Measurements from ENCODE around the gene GGTLC1. TPM values are rescaled to one million over a fixed set of nuclear protein-coding genes. Genes with fewer than 3 reads are reported as not detected.

The GGTLC1 gene
- total and polyA plus RNA-seq, 2 of the 8 experiments (the other 6 are each of a cell fraction or from before 2014, with no cell fraction given), result not detected

DNA sequence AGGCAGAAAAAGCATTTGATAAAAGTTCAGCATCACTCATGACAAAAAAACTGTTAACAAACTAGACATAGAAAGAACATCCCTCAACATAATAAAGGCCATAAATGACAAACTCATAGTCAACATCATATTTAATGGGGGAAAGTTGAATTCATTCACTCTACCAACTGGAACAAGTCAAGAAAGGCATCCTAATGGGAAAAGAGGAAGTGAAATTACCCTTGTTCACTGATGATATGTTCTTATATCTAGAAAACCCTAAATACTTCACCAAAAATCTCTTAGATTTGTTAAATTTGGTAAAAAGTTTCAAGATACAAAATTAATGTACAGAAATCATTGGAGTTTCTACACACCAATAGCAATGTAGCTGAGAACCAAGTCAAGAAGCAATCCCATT is 48.9 kb downstream of the GGTLC1 start (continued):
- TF ChIP-seq, protein P1, sequence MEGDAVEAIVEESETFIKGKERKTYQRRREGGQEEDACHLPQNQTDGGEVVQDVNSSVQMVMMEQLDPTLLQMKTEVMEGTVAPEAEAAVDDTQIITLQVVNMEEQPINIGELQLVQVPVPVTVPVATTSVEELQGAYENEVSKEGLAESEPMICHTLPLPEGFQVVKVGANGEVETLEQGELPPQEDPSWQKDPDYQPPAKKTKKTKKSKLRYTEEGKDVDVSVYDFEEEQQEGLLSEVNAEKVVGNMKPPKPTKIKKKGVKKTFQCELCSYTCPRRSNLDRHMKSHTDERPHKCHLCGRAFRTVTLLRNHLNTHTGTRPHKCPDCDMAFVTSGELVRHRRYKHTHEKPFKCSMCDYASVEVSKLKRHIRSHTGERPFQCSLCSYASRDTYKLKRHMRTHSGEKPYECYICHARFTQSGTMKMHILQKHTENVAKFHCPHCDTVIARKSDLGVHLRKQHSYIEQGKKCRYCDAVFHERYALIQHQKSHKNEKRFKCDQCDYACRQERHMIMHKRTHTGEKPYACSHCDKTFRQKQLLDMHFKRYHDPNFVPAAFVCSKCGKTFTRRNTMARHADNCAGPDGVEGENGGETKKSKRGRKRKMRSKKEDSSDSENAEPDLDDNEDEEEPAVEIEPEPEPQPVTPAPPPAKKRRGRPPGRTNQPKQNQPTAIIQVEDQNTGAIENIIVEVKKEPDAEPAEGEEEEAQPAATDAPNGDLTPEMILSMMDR (IDR thresholded peaks at IDR 0.05; ENCODE audit: control extremely low read depth in 1 of 3, insufficient read depth in 1 of 3, low read depth in 1 of 3, low read length in 3 of 3), result no peak
- TF ChIP-seq KDM1A (IDR thresholded peaks at IDR 0.05; ENCODE audit: borderline replicate concordance, low read length), result no peak
- TF ChIP-seq BRCA1 (IDR thresholded peaks at IDR 0.05; ENCODE audit: low read depth, low read length), result no peak
- no peak for TF ChIP-seq CREB1 (IDR thresholded peaks at IDR 0.05)
- TF ChIP-seq POU5F1 (IDR thresholded peaks at IDR 0.05; ENCODE audit: low read depth, low read length), result no peak
- no peak for TF ChIP-seq BACH1 (IDR thresholded peaks at IDR 0.05; ENCODE audit: low read length)
- TF ChIP-seq, protein P2, sequence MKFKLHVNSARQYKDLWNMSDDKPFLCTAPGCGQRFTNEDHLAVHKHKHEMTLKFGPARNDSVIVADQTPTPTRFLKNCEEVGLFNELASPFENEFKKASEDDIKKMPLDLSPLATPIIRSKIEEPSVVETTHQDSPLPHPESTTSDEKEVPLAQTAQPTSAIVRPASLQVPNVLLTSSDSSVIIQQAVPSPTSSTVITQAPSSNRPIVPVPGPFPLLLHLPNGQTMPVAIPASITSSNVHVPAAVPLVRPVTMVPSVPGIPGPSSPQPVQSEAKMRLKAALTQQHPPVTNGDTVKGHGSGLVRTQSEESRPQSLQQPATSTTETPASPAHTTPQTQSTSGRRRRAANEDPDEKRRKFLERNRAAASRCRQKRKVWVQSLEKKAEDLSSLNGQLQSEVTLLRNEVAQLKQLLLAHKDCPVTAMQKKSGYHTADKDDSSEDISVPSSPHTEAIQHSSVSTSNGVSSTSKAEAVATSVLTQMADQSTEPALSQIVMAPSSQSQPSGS (IDR thresholded peaks at IDR 0.05; ENCODE audit: low read length), result no peak

All from H1 (cell line).